GM18873 (cell line): ENCODE results near the gene UCKL1.
"Not testable (repeated sequence)": the region's sequence is repeated elsewhere in the genome, so short reads cannot be mapped to it uniquely, and the experiment has no call there.

Source experiments
- ATAC-seq: cut with Tn5 transposase; IDR thresholded peaks from one replicate; pipeline ENCODE4 v1.9.1; 2021; ENCODE audit warnings: mild to moderate bottlenecking, moderate library complexity, moderate number of reproducible peaks; ENCODE audit not compliant: unreplicated experiment, low FRiP score

Gene UCKL1

DNA sequence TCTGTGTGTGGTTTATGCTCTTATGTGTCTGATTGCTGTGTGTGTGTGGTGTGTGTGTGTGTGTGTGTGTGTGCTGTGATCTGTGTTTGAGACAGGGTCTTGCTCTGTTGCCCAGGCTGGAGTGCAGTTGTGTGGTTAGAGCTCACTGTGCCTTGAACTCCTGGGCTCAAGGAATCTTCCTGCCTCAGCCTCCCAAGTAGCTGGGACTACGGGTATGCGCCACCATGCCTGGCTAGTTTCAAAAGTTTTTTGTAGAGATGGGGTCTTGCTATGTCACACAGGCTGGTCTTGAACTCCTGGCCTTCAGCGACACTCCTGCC, 16.9 kb upstream of the UCKL1 start:
- no peak for ATAC-seq

DNA sequence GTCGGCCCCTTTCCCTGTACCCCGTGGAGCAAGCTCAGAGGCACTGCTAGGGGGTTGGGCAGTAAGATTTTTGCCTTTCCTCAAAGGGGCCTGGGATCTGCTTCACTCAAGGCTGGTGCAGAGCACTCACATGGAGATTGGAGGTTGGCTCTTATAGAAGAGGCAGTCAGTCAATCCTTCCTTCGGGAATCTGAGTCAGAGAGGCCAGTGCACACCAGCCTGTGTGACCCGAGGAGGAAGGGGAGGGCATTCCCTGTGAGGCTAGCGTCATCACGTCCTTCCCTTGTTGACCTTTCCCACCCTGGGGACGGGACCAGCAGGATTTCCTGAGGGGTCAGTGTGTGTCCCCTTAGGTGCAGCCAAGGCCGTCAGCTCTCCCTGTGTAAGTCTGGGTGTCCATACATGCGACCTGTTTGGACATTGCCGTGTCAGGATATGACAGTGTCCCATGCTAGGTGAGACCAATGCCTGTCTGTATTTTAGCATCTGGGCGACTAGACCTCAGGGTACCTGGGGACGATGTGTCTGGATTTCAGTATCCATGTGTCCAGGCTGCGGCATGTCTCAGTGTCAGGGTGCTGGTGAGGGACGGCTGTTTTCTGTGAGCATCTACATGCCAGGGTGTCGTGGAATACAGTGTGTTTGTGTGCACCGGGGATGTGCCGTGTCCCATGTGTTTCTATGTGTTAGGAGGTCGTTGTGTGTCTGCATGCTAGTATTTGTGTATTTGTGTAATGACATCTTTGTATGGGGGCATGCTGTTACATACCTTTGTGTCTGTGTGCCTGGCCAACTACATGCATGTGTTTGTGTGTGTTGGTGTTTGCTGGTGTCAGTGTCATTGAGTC, 16.3 kb upstream of the UCKL1 start:
- no peak for ATAC-seq

DNA sequence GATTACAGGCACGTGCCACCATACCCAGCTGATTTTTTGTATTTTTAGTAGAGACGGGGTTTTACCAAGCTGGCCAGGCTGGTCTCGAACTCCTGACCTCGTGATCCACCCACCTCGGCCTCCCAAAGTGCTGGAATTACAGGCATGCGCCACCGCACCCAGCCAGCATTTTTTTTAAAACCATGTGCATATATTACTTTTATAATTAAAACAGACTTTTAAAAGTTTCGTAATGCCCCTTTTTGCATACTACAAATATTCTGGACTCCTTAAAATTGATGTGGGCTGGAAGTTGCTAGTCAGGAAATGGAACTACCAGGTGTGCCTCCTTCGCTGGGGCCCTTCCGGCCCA, 15.7 kb upstream of the UCKL1 start:
- ATAC-seq, result not testable (repeated sequence)

DNA sequence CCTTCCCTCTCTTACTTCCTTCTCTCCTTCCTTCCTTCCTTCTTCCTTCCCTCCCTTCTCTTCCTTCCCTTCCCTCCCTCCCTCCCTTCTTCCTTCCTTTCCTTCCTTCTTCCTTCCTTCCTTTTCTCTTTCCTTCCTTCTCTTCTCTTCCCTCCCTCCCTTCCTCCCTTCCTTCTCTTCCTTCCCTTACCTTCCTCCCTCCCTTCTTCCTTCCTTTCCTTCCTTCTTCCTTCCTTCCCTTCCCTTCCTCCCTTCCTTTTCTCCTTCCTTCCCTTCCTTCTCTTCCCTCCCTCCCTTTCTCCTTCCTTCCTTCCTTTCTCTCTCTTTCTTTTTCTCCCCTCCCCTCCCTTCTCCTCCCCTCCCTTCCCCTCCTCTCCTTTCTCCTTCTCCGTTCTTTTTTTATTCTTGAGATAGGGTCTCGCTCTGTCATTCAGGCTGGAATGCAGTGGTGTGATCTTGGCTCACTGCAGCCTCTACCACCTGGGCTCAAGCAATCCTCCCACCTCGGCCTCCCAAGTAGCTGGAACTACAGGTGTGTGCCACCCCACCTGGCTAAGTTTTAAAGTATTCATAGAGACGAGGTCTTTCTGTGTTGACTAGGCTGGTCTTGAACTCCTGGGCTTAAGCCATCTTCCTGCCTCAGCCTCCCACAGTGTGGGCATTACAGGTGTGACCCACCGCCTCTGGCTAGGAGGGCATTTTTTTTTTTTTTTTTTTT, 14.7 kb upstream of the UCKL1 start:
- no peak for ATAC-seq

DNA sequence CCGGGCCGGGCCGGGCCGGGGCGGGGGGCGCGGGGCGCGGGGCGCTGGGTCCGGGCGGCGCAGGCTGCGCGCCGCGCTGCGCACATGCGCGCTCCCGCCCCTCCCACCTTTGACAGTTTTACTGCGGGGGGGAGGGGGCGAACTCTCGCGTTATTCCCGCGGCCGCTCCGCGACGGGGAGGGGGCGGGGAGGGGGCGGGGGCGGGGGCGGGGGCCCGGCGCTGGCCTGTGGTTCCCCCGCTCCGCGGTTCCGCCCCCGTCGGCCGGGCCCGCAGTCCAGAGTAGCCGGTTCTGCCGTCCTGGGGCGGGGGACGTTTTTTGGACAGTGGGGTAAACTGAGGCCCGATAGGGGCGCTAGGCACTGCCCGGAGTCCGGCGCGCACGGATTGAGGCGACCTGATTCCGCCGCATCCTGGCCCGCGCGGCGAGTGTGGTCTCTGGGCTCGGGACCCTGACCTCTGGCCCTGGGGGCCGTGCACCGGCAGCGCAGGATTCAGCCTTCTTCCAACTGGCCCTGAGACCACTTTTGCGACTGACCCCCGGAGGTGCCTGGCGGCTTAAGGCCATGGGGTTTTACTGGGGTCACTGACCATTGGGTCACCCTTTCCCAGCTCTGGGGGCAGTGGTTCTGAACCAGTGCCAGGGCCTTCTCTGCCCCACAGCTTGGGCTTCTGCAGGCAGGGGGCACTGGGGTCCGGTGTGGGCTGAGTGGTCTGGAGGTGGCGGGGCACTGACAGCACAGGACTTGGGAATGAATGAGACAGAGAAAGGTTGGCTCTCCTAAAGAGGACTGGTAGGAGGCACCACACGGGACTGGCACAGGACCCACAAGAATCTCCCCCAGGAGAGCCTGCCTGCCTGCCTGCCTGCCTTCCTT, 13.9 kb upstream of the UCKL1 start, which contains the start of gene ZNF512B:
Gene ZNF512B, minus strand, starts transcription at position 93 of the 876 bp plus-strand sequence. CDS start 1,980 bp downstream, outside the sequence.
- ATAC-seq, result no peak

DNA sequence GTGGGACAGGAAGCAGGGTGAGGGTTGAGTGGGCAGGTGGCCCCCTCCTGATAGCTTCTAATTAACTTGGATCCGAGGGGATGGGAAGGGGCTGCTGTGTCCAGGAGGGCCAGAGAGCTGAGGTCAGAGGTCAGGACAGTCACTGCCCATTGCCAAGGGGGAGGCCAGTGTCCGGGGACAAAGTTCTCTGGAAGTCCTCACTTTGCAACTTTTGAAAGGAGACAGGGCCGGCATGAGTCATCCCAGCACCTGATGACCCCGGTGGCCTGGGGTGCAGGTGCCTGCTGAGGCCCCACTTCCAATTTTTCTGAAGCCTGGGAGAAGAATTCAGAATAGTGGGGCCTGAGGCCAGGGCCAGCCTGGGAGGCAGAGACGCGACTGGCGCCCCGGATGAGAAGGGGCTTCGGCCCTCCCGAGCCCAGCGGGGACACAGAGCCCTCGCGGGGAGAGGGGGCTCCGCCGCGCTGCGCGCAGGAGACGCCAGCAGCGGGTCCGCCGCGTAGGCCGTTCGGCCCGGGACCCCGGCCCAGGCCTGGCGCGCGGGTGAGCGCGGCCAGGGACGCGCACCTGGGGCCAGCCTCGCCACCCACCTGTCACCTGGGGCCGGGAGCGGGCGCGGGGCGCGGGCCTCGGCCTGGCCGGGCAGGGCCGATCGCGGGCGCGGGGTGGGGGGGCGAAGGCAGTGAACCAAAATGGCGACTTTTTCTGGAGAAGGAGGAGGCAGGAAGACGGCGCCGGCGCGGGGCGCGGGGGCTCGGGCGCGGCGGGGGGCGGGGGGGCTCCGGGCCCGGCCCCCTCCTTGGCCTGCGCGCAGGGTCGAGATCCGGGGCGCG, 12.9 kb upstream of the UCKL1 start:
- ATAC-seq, result no peak

DNA sequence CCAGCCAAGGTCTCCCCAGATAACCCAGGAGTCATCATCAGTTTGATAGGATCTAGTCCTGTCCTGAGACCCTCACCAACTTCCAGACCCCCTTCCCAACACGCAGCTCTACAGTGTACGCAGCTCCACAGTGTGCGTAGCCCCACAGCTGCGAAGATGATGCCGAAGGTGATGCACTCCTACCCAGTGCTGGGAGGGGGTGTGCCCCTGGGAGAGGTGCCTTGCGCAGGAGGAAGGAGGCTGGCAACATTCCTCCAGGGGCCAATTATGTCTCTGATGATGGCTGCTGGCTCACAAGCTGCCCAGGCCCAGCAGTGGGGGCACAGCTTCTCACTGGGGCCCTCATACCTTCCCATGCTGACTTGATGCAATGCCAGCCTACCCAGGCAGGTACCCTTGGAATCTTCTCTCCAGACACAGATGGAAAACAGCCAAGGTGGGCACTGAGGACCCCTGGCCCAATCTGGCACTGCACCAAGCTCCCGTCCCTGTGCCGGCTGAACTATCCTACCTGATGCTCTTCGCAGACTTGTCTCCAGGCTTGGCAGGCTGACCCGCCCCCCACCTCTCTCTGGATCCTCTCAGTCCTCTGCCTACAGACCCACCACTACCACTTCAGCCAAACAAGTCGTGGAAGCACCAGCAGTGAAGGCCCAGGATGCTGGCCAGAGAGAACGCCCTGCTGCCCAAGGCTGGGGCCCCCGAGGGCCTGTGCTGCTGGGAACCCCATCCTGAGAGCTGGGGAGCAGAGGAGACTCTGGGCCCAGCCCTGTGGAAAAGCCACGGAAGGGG, 12.1 kb upstream of the UCKL1 start:
- ATAC-seq, result no peak

DNA sequence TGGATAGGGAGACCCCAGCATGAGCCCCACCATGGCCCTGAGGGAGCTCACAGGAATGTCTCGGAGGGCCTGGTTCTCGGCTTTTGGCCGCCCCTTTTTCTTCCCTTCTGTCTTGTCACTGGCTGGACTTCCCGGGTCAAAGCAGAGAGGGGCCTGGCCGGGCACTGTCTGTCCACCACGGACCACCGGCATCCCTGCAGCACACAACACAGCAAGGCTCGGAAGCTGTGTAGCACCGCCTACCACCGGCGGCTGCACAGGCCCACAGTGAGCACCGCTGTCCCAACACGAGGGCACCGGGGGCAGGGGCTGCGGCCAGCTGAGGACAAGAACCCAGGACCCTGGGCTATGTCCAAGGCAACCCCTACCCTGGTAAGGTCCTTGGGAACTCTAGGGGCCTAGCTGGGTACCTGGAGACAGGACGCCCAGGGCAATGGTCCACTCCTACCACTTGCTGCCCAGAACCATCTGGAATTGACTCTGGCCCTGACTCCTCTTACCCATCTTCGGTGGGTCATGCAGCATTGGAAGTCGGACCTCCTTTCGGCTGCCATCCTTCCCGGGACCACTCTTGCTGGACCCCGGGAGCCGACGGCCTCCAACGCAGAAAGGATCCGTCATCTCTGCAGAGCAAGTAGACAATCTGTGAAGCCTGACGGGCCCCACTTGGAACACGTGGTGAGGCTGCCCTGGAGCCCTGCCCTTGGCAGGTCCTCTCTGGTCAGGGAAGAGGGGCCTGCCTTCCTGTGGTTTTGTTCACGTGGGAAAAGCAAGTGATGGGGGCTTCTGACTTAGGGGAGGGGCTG, 11.3 kb upstream of the UCKL1 start:
- no peak for ATAC-seq

DNA sequence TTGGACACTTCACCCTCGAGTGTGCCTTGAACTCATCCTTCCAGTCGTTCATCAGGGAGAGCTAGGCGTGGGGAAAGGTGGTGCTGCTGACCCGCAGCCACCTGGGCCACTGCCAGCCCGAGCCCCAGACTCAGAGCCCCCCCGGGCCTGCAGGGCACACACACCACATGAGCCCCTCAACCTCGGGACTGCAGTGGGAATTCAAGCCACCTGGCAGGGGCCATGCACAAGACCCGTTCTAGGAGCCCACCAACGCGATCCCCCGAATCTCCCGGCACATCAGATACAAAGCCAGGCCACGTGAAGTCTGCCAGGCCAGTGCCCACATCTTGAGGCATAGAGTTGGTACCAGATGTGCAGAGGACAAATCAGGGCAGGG, 10.7 kb upstream of the UCKL1 start:
- no peak for ATAC-seq

DNA sequence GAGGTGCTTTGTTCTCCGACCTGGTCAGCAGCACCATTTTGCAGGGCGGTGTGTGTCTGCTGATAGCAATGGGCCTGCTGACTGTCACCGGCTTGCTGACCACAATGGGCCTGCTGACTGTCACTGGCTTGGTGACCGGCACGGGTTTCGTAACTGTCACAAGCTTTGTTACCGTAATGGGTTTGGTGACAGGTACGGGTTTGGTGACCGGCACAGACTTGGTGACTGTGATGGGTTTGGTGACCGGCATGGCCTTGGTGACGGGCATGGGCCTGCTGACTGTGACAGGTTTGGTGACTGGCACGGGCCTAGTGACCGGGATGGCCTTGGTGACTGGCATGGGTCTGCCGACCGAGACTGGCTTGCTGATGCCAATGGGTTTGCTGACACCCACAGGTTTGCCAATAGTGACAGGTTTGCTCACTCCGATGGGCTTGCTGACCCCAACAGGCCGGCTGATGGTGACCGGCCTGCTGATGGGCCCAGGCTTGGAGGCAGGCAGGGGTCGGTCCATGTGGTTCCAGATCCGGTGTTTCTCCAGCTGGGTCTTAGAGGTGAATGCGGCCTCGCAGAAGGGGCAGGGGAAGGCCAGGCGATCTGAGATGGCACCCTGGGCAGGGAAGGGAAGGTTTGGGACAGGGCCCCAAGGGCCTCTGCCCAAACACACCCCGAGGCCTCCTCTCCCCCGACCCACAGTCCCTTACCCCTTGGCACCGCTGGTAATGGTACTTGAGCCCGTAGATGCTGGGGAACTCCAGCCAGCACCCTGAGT, 10.1 kb upstream of the UCKL1 start:
- ATAC-seq, result no peak

DNA sequence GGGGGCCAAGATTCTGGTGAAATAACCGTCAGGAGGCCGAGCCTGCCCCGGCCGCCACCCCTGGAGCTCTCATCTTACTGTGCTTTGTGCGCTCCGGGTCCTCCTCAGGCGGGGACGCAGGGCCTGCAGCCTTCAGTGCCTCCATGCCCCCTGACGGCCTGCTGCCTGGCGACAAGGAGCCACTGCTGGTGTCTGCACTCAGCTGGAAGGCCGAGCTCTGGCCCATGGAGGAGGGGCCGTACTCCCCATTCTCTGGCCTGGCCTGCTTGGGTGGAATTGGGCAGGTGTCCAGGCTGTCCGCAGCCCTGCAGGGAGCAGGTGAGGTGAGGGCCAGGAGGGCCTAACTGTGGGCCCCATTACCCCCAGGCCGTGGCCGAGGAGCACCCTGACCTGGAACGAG, 8.2 kb upstream of the UCKL1 start:
- ATAC-seq, result no peak

DNA sequence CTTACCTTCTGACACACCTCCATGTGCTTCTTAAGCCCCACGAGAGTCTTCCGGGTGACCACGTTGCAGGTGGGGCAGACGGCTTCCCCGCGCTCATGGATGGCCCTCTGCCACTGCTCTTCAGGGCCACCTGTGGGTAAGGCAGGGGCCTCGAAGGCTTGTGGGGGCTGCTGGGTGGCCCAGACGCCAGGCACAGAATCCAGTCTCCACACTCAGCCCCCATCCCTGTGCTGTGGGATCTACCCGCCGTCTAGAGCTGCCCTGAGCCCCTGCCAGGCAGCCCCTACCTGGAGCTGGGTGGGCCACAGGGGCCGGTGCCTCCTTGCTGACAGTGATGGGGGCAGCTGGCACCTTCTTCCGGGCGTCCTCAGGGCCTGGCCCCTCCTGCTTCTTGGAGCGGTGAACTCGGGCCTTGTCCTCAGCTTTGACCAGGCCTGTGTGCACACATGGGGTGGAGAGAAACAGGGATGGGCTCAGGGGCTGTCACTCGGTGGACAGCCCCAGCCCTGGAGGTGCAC, 7.6 kb upstream of the UCKL1 start:
- no peak for ATAC-seq

DNA sequence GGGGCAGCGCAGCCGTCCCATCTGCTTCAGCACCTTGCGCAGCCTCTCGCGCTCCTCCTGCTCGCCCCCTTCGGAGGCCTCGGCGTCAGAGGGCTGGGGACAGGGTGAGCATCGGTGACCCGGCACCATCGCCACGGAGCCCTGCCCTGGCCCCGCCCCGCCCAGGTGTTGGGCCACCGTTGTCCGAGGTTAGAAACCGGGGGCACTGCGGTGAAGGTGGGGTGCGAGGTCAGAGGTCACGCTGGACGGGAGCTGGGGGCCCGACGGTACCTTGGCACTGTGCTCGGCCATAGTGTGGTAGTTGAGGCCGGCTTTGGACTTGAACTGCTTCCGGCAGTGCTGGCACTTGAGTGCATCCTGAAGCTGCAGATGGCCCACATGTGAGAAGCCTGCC, 7.1 kb upstream of the UCKL1 start:
- no peak for ATAC-seq

DNA sequence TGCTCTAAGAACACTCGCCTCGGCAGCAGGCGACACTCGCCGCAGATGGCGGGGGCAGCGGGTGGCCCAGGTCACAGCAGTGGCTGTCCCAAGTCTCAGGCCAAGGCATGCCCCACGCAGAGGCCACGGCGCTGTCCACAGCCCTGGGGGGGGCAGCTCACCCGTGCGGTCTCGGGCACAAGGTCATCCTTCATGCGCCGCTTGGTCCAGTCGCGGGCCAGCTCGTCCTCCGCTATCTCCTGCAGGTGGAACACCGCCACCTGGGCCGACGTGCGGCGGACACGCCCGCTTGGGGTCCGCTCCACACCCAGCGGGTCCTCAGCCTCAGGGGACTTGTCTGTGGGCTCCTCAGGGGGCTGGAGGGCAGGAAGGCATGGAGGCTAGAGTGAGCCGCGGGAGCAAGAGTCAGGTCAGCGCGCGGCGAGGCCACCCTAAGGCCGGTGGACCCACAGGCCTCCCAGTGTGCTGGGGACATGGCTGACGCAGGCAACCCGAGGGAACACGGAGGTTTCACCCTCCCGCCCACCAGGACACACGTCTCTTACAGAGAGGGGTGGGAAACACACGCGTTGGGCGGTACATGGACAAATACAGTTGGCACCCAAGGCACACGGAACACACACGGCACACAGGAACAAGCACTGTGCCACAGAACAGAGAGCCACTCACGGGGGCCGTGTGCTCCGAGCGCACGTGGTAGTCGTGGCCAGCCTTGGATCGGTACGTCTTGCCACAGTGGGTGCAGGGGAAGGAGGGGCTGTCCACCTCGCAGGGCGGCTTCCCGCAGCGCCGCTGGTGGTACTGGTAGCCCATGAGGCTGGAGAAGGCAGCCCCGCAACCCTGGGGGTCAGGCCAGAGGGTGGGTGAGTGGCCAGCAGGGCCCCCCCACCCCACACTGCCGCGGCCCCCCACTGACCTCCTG, 6.5 kb upstream of the UCKL1 start:
- no peak for ATAC-seq

DNA sequence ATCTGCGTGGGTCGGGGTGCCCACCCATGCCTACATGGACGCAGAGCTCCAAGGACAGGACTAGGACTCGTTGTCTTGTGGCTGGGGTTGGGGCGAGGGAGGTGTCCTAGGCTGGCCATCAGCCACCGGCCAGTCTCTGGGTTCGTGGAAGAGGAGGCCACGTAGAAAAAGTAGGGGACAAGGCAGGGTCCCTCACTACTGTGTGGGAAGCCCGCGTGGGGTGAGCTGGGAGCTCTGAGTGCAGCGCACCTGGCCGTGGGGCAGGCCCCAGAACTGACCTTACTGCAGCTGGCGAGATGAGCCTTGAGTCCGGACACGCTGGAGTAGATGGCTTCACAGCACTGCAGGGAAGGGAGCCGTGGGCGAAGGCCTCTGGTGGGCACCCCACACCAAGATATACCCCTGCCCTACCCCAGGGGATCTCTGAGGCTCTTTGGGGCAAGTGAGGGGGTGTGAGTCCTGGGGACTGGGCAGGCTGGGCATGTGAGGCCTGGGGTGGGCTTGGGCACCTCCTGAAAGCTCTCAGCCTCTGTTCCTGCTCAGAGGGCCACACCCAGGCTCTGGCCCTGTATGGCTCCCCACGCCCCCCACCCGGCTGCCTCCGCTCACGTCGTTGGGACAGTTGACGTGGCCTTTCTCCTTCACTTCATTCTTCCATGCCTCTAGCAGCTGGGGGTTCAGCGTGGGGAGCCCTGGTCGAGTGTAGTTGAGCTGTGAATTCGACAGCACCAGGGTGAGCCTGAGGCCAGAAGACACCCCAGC, 5.6 kb upstream of the UCKL1 start:
- no peak for ATAC-seq
